K562 (cell line): ENCODE measurements around the gene ZNF121.
"Not testable (repeated sequence)": the region's sequence is repeated elsewhere in the genome, so short reads cannot be mapped to it uniquely, and the experiment has no call there.

Source experiments
- CEBPB ChIP-seq: fragments of 450-650 bp; IDR thresholded peaks from 2 replicates; pipeline ENCODE4 v1.6.1; 2016; ENCODE audit warnings: missing genetic modification characterization, missing compliant biosample characterization
- KAT2B ChIP-seq: IDR thresholded peaks from one replicate; pipeline ENCODE4 v1.6.1; 2012; ENCODE audit warnings: low read depth, mild to moderate bottlenecking, control low read depth, inconsistent platforms, low read length, moderate library complexity
- NRF1 ChIP-seq, 2 experiments: fragments of 450-650 bp; IDR thresholded peaks in 1 of 2; conservative IDR thresholded peaks in 1 of 2; 2 replicates each; pipeline ENCODE4 v1.6.1; 2014; ENCODE audit warnings: mild to moderate bottlenecking in 2 of 2
- PHF8 ChIP-seq: fragments of 200-600 bp; sonication (generic); IDR thresholded peaks from 2 replicates; pipeline ENCODE4 v1.6.1; 2012; ENCODE audit warnings: mixed run types, mild to moderate bottlenecking, inconsistent platforms, low read length, moderate library complexity, borderline replicate concordance
- RAD21 ChIP-seq, 2 experiments: fragments of 250-450 bp in 1 of 2; fragments of 450-650 bp in 1 of 2; sonication (Bioruptor Pico) in 1 of 2; formaldehyde crosslinking in 1 of 2; IDR thresholded peaks in 1 of 2; conservative IDR thresholded peaks in 1 of 2; 2 replicates each; pipeline versions ENCODE4 v1.4.0 to v1.8.0; 2020 to 2022; ENCODE audit warnings: mild to moderate bottlenecking in 2 of 2, moderate library complexity in 1 of 2
- TOE1 ChIP-seq, 2 experiments: fragments of 450-650 bp in 1 of 2; sonication (generic) in 1 of 2; formaldehyde crosslinking in 1 of 2; IDR thresholded peaks; 2 replicates each; pipeline versions ENCODE4 v1.7.1 to v1.8.0; 2016 to 2022; ENCODE audit warnings: borderline replicate concordance in 2 of 2, mild to moderate bottlenecking in 2 of 2, antibody characterized with exemption in 1 of 2, inconsistent platforms in 1 of 2, low read depth in 1 of 2, missing genetic modification reagents in 1 of 2, moderate library complexity in 1 of 2
- TF ChIP-seq, protein P1 (sequence below): fragments of 450-650 bp; IDR thresholded peaks from 2 replicates; pipeline ENCODE4 v1.6.1; 2016
- TF ChIP-seq, protein P2 (sequence below): sonication (generic); formaldehyde crosslinking; IDR thresholded peaks from 2 replicates; pipeline ENCODE4 v1.8.0; 2023; ENCODE audit warnings: mild to moderate bottlenecking, missing genetic modification reagents
- TF ChIP-seq, protein P3 (sequence below): sonication (generic); formaldehyde crosslinking; IDR thresholded peaks from 2 replicates; pipeline ENCODE4 v1.5.0; 2020; ENCODE audit warnings: missing genetic modification reagents
- TF ChIP-seq, protein P4 (sequence below): sonication (generic); formaldehyde crosslinking; IDR thresholded peaks from 2 replicates; pipeline ENCODE4 v1.8.0; 2022; ENCODE audit warnings: missing genetic modification reagents, mild to moderate bottlenecking, borderline replicate concordance

DNA sequence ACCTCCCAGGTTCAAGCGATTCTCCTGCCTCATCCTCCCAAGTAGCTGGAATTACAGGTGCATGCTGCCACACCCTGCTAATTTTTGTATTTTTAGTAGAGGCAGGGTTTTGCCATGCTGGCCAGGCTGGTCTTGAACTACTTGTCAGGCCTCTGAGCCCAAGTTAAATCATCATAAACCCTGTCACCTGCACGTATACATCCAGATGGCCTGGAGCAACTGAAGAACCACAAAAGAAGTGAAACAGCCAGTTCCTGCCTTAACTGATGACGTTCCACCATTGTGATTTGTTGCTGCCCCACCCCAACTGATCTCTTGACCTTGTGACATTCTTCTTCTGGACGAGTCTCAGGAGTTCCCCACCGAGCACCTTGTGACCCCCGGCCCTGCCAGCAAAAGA, 45.1 kb downstream of the ZNF121 start:
- TF ChIP-seq KAT2B; NRF1 (conservative IDR thresholded peaks at IDR 0.05 in 1 of 2, IDR thresholded peaks at IDR 0.05 in 1 of 2); CEBPB (tag); PHF8; RAD21 (CRISPR knock-in tag; conservative IDR thresholded peaks at IDR 0.05 in 1 of 2, IDR thresholded peaks at IDR 0.05 in 1 of 2); TOE1 (IDR thresholded peaks at IDR 0.05; ENCODE audit: borderline replicate concordance); TOE1 (CRISPR knock-in tag; IDR thresholded peaks at IDR 0.05; ENCODE audit: borderline replicate concordance, low read depth): not testable (repeated sequence)
- TF ChIP-seq, protein P1, sequence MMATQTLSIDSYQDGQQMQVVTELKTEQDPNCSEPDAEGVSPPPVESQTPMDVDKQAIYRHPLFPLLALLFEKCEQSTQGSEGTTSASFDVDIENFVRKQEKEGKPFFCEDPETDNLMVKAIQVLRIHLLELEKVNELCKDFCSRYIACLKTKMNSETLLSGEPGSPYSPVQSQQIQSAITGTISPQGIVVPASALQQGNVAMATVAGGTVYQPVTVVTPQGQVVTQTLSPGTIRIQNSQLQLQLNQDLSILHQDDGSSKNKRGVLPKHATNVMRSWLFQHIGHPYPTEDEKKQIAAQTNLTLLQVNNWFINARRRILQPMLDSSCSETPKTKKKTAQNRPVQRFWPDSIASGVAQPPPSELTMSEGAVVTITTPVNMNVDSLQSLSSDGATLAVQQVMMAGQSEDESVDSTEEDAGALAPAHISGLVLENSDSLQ = not testable (repeated sequence)
- TF ChIP-seq, protein P2, sequence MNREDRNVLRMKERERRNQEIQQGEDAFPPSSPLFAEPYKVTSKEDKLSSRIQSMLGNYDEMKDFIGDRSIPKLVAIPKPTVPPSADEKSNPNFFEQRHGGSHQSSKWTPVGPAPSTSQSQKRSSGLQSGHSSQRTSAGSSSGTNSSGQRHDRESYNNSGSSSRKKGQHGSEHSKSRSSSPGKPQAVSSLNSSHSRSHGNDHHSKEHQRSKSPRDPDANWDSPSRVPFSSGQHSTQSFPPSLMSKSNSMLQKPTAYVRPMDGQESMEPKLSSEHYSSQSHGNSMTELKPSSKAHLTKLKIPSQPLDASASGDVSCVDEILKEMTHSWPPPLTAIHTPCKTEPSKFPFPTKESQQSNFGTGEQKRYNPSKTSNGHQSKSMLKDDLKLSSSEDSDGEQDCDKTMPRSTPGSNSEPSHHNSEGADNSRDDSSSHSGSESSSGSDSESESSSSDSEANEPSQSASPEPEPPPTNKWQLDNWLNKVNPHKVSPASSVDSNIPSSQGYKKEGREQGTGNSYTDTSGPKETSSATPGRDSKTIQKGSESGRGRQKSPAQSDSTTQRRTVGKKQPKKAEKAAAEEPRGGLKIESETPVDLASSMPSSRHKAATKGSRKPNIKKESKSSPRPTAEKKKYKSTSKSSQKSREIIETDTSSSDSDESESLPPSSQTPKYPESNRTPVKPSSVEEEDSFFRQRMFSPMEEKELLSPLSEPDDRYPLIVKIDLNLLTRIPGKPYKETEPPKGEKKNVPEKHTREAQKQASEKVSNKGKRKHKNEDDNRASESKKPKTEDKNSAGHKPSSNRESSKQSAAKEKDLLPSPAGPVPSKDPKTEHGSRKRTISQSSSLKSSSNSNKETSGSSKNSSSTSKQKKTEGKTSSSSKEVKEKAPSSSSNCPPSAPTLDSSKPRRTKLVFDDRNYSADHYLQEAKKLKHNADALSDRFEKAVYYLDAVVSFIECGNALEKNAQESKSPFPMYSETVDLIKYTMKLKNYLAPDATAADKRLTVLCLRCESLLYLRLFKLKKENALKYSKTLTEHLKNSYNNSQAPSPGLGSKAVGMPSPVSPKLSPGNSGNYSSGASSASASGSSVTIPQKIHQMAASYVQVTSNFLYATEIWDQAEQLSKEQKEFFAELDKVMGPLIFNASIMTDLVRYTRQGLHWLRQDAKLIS (CRISPR knock-in tag) = not testable (repeated sequence)
- TF ChIP-seq, protein P3, sequence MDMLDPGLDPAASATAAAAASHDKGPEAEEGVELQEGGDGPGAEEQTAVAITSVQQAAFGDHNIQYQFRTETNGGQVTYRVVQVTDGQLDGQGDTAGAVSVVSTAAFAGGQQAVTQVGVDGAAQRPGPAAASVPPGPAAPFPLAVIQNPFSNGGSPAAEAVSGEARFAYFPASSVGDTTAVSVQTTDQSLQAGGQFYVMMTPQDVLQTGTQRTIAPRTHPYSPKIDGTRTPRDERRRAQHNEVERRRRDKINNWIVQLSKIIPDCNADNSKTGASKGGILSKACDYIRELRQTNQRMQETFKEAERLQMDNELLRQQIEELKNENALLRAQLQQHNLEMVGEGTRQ (CRISPR knock-in tag) = not testable (repeated sequence)
- TF ChIP-seq, protein P4, sequence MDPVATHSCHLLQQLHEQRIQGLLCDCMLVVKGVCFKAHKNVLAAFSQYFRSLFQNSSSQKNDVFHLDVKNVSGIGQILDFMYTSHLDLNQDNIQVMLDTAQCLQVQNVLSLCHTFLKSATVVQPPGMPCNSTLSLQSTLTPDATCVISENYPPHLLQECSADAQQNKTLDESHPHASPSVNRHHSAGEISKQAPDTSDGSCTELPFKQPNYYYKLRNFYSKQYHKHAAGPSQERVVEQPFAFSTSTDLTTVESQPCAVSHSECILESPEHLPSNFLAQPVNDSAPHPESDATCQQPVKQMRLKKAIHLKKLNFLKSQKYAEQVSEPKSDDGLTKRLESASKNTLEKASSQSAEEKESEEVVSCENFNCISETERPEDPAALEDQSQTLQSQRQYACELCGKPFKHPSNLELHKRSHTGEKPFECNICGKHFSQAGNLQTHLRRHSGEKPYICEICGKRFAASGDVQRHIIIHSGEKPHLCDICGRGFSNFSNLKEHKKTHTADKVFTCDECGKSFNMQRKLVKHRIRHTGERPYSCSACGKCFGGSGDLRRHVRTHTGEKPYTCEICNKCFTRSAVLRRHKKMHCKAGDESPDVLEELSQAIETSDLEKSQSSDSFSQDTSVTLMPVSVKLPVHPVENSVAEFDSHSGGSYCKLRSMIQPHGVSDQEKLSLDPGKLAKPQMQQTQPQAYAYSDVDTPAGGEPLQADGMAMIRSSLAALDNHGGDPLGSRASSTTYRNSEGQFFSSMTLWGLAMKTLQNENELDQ (CRISPR knock-in tag) = not testable (repeated sequence)
